GM12878 (cell line): ENCODE measurements around the gene ESYT3. TPM values are rescaled to one million over a fixed set of nuclear protein-coding genes. Genes with fewer than 3 reads are reported as not detected.

ENCODE experiments used
- ATAC-seq: fragments of 200-7000 bp; cut with Tn5 transposase; 3 replicates; pipeline ENCODE4 v1.9.1; 2020; ENCODE audit warnings: mild to moderate bottlenecking, moderate library complexity
- BruUV-seq: library from RNA; stranded (reverse); fragments of 400-500 nt; replicated peaks from 2 replicates; lab custom pipeline; 2021; lab: Mats Ljungman, UMichigan
- CTCF ChIA-PET: fragments of 300-600 bp; sonication (Branson Sonifier 250); formaldehyde crosslinking; extraction: SDS; loops from one replicate; lab custom pipeline; 2021; ENCODE audit warnings: inconsistent platforms; lab: Yijun Ruan, JAX
- POLR2A ChIA-PET: fragments of 350-600 bp; formaldehyde crosslinking; extraction: SDS; loops from one replicate; lab custom pipeline; 2021; ENCODE audit warnings: inconsistent platforms; lab: Charles Lee
- RAD21 ChIA-PET: fragments of 300-600 bp; sonication (Branson Sonifier 250); formaldehyde crosslinking; loops from one replicate; lab custom pipeline; 2023; ENCODE audit warnings: antibody characterized with exemption; ENCODE audit not compliant: unreplicated experiment; lab: Charles Lee
- SMC1A ChIA-PET: fragments of 300-600 bp; sonication (Branson Sonifier 250); formaldehyde crosslinking; loops from one replicate; lab custom pipeline; 2023; ENCODE audit not compliant: unreplicated experiment, uncharacterized antibody; lab: Charles Lee
- DNase-seq: peaks from one replicate; pipeline ENCODE4 v3.0.0-alpha.2; 2011; ENCODE audit warnings: low read depth, low spot score
- FAIRE-seq: peaks from 3 replicates; lab custom pipeline; 2011; peaks lifted over from hg19 to GRCh38; lab: Jason Lieb, UNC
- H2AFZ ChIP-seq: 2 replicates; pipeline ENCODE4 v1.6.0; 2011; ENCODE audit warnings: low read depth, low read length, control low read depth; ENCODE audit not compliant: control insufficient read depth
- H3K27ac ChIP-seq: 2 replicates; pipeline ENCODE4 v1.5.1; 2011; ENCODE audit warnings: control low read depth; ENCODE audit not compliant: control insufficient read depth, insufficient read depth
- H3K27me3 ChIP-seq, 2 experiments: replicated peaks in 1 of 2; 2 replicates each; pipeline versions ENCODE4 v1.6.0 to v1.6.1; 2011; ENCODE audit warnings: low read length in 1 of 2; ENCODE audit not compliant: control insufficient read depth in 2 of 2, insufficient read depth in 2 of 2
- H3K36me3 ChIP-seq, 2 experiments: 2 replicates each; pipeline ENCODE4 v1.5.1; 2011; ENCODE audit warnings: low read length in 1 of 2; ENCODE audit not compliant: control insufficient read depth in 2 of 2, insufficient read depth in 2 of 2
- H3K4me1 ChIP-seq: 2 replicates; pipeline ENCODE4 v1.6.1; 2011; ENCODE audit warnings: mild to moderate bottlenecking, low read length, moderate library complexity, mixed read lengths; ENCODE audit not compliant: control insufficient read depth, insufficient read depth
- H3K4me2 ChIP-seq: 2 replicates; pipeline ENCODE4 v1.6.0; 2011; ENCODE audit warnings: control low read depth; ENCODE audit not compliant: control insufficient read depth, insufficient read depth
- H3K4me3 ChIP-seq: fragments of 200-600 bp; sonication (generic); 2 replicates; pipeline ENCODE4 v1.5.1; 2016
- H3K79me2 ChIP-seq: 2 replicates; pipeline ENCODE4 v1.6.0; 2011; ENCODE audit warnings: low read length; ENCODE audit not compliant: control insufficient read depth, insufficient read depth
- H3K9ac ChIP-seq: 2 replicates; pipeline ENCODE4 v1.8.0; 2011; ENCODE audit warnings: low read length, control low read depth, mixed read lengths; ENCODE audit not compliant: control insufficient read depth, insufficient read depth
- H3K9me3 ChIP-seq: replicated peaks from 3 replicates; pipeline ENCODE4 v1.5.1; 2011; ENCODE audit warnings: mild to moderate bottlenecking, low read length; ENCODE audit not compliant: control insufficient read depth, insufficient read depth
- H4K20me1 ChIP-seq: 2 replicates; pipeline ENCODE4 v1.6.0; 2011; ENCODE audit not compliant: control insufficient read depth, insufficient read depth
- BCL3 ChIP-seq: IDR thresholded peaks from 2 replicates; pipeline ENCODE4 v1.6.1; 2011; ENCODE audit warnings: borderline replicate concordance, low read depth, mild to moderate bottlenecking, moderate library complexity, low read length; ENCODE audit not compliant: insufficient read depth, poor library complexity, severe bottlenecking
- BMI1 ChIP-seq: fragments of 450-650 bp; IDR thresholded peaks from 2 replicates; pipeline ENCODE4 v1.6.1; 2016; ENCODE audit warnings: mild to moderate bottlenecking, moderate library complexity, borderline replicate concordance
- EED ChIP-seq: sonication (generic); IDR thresholded peaks from 2 replicates; pipeline ENCODE4 v1.6.1; 2016; ENCODE audit warnings: antibody characterized with exemption, low read depth
- EP300 ChIP-seq, 2 experiments: fragments of 150-350 bp in 1 of 2; IDR thresholded peaks; 2 replicates each; pipeline ENCODE4 v1.6.1; 2011 to 2012; ENCODE audit warnings: low read depth in 2 of 2, low read length in 2 of 2, borderline replicate concordance in 1 of 2, improper control_type of control experiment in 1 of 2, inconsistent platforms in 1 of 2; ENCODE audit not compliant: control insufficient read depth in 1 of 2
- ETV6 ChIP-seq, 2 experiments: fragments of 450-650 bp in 1 of 2; IDR thresholded peaks in 1 of 2; conservative IDR thresholded peaks in 1 of 2; 2 replicates each; pipeline ENCODE4 v1.6.1; 2014; ENCODE audit warnings: antibody characterized with exemption in 1 of 2, borderline replicate concordance in 1 of 2, low read depth in 1 of 2, mild to moderate bottlenecking in 1 of 2, moderate library complexity in 1 of 2
- HDAC2 ChIP-seq: fragments of 200-600 bp; sonication (generic); IDR thresholded peaks from 2 replicates; pipeline ENCODE4 v1.6.1; 2017
- IRF3 ChIP-seq: fragments of 450-650 bp; IDR thresholded peaks from 2 replicates; pipeline ENCODE4 v1.6.1; 2014; ENCODE audit warnings: mild to moderate bottlenecking
- KAT2A ChIP-seq: conservative IDR thresholded peaks from 2 replicates; pipeline ENCODE4 v1.6.1; 2011; ENCODE audit warnings: low read depth, low read length; ENCODE audit not compliant: control insufficient read depth
- NFIC ChIP-seq: IDR thresholded peaks from 2 replicates; pipeline ENCODE4 v1.6.1; 2012; ENCODE audit warnings: low read depth, mild to moderate bottlenecking, inconsistent platforms, low read length, moderate library complexity
- NFYB ChIP-seq: IDR thresholded peaks from 2 replicates; pipeline ENCODE4 v1.6.1; 2011; ENCODE audit warnings: low read depth, mild to moderate bottlenecking, low read length, improper control_type of control experiment, moderate library complexity; ENCODE audit not compliant: insufficient read depth
- NKRF ChIP-seq: fragments of 450-650 bp; conservative IDR thresholded peaks from 2 replicates; pipeline ENCODE4 v1.6.1; 2017; ENCODE audit warnings: mild to moderate bottlenecking, moderate library complexity
- PAX8 ChIP-seq: fragments of 450-650 bp; IDR thresholded peaks from 2 replicates; pipeline ENCODE4 v1.6.1; 2017; ENCODE audit warnings: mild to moderate bottlenecking, moderate library complexity
- PBX3 ChIP-seq: IDR thresholded peaks from 2 replicates; pipeline ENCODE4 v1.6.1; 2011; ENCODE audit warnings: mild to moderate bottlenecking, low read depth, low read length, moderate library complexity; ENCODE audit not compliant: insufficient replicate concordance
- RAD21 ChIP-seq: IDR thresholded peaks from 2 replicates; pipeline ENCODE4 v1.6.1; 2011; ENCODE audit warnings: mild to moderate bottlenecking, low read depth, low read length, moderate library complexity; ENCODE audit not compliant: insufficient read depth
- RAD51 ChIP-seq: fragments of 450-650 bp; IDR thresholded peaks from 2 replicates; pipeline ENCODE4 v1.6.1; 2016; ENCODE audit warnings: moderate library complexity, mild to moderate bottlenecking, inconsistent platforms
- YY1 ChIP-seq: IDR thresholded peaks from 2 replicates; pipeline ENCODE4 v1.6.1; 2011; ENCODE audit warnings: low read depth, mild to moderate bottlenecking, low read length
- WGBS: methylation state at CpG from one replicate; pipeline ENCODE4 v1.1.6; 2016; ENCODE audit warnings: low lambda C conversion rate; ENCODE audit not compliant: insufficient replicate concordance, insufficient coverage; ENCODE audit errors: missing lambda C conversion rate; 5-methylcytosine and 5-hydroxymethylcytosine counted together
- in situ Hi-C: fragments of 300-500 bp; cut with MboI; formaldehyde crosslinking; loops from 9 replicates; pipeline ENCODE4 v1.14.3; 2018; ENCODE audit warnings: mixed read lengths
- intact Hi-C: fragments of 100-400 bp; cut with micrococcal nuclease; formaldehyde crosslinking; loops from one replicate; pipeline ENCODE4 v1.14.2; 2022; ENCODE audit not compliant: unreplicated experiment
- polyA plus RNA-seq, 11 experiments: library from polyadenylated mRNA; depleted of rRNA in 4 of 11; unstranded in 6 of 11; stranded (reverse) in 5 of 11; fragments of >200 nt; fragmentation: Nextera tagmentation in 4 of 11; fragmentation: Illumina TruSeq in 1 of 11; extraction: Ambion mirVana in 4 of 11; extraction: Trizol in 1 of 11; gene quantifications; 1 replicate in 1 of 11; 2 replicates in 10 of 11; pipeline versions ENCODE4 v1.2.1 to v1.2.3, GENCODE V29; 2011 to 2016; ENCODE audit warnings: inconsistent platforms in 2 of 11, missing spikeins in 2 of 11, low read depth in 1 of 11
- total RNA-seq, 4 experiments: library from RNA; depleted of rRNA in 3 of 4; stranded (reverse); fragments of >200 nt in 3 of 4; fragmentation: Illumina TruSeq in 1 of 4; extraction: Trizol in 1 of 4; gene quantifications; 2 replicates each; pipeline versions ENCODE4 v1.2.1 to v1.2.3, GENCODE V29; 2013 to 2021

Gene ESYT3
- total and polyA plus RNA-seq, 10 of the 15 experiments (the other 5 are each of a cell fraction or from before 2014, with no cell fraction given), result not detected

- TF ChIP-seq KAT2A (no peak), BMI1 (no peak)
Measured at GRCh38 chr3:138406606-138407005, 27.8 kb upstream of the ESYT3 start (continued).

GRCh38 chr3:138407236-138407907 lies 27.0 kb upstream of the ESYT3 start:
- Histone ChIP-seq H3K9ac (no peak overlapping the region), H3K9me3 (no peaks in the 10 kb centered on the region; the same call in 2 of the 3 replicates), H4K20me1 (no peaks in the 10 kb centered on the region), H3K4me1 (peaks cover 5% of the 10 kb centered on the region), H3K4me2 (no peak overlapping the region), H3K36me3 (no peaks in the 10 kb centered on the region), H2AFZ (no peak overlapping the region), H3K79me2 (no peaks in the 10 kb centered on the region), H3K4me3 (no peak overlapping the region), H3K27me3 (peaks cover 0 to 3% of the 10 kb centered on the region in 2 experiments; a peak in 2 of 4 replicates), H3K27ac (no peak overlapping the region)
- intact Hi-C loops (no loop called here), in situ Hi-C loops (no loop called here)
- ChIA-PET RAD21 (interaction anchor here (0.7 kb wide), 1 partner anchor 517 kb away, joined by 3 read pairs; no protein-coding TSS in a partner anchor), POLR2A (no interaction called here), CTCF (interaction anchor here (1.3 to 1.8 kb wide), 2 partner anchors 10 to 12 kb away, joined by 5 read pairs; no protein-coding TSS in a partner anchor), SMC1A (interaction anchor here (1.1 kb wide), 1 partner anchor 37 kb away, joined by 3 read pairs; no protein-coding TSS in a partner anchor)
- FAIRE-seq (no peak), ATAC-seq (no peak), DNase-seq (no peak)
- 38% methylated on average over 3 of the region's 3 CpGs for WGBS
- BruUV-seq, result no TSS peak
- no peak for TF ChIP-seq YY1
- TF ChIP-seq RAD21, result no peak
- TF ChIP-seq EED, result no peak
- TF ChIP-seq PBX3, result no peak
- no peak for TF ChIP-seq RAD51
- no peak for TF ChIP-seq PAX8
- no peak for TF ChIP-seq NKRF
- TF ChIP-seq EP300 (IDR thresholded peaks at IDR 0.05; ENCODE audit: borderline replicate concordance in 1 of 2, control insufficient read depth in 1 of 2, low read depth in 2 of 2, low read length in 2 of 2), result no peak
- TF ChIP-seq IRF3, result no peak
- no peak for TF ChIP-seq NFYB
- no peak for TF ChIP-seq BCL3
- no peak for TF ChIP-seq NFIC
- TF ChIP-seq HDAC2, result no peak
- no peak for TF ChIP-seq ETV6 (conservative IDR thresholded peaks at IDR 0.05 in 1 of 2, IDR thresholded peaks at IDR 0.05 in 1 of 2; ENCODE audit: borderline replicate concordance in 1 of 2, low read depth in 1 of 2)
